GM23248 (cell line): ENCODE results near the gene SLC29A1.

Experiments
- EZH2 ChIP-seq: fragments of 200-600 bp; sonication (generic); IDR thresholded peaks from 2 replicates; pipeline ENCODE4 v1.6.1; 2018; ENCODE audit warnings: antibody characterized with exemption, mild to moderate bottlenecking; ENCODE audit not compliant: insufficient read depth, poor library complexity, severe bottlenecking
- EZH2phosphoT487 ChIP-seq: fragments of 200-600 bp; sonication (generic); IDR thresholded peaks from 2 replicates; pipeline ENCODE4 v1.6.1; 2018; ENCODE audit warnings: antibody characterized with exemption, moderate library complexity, mild to moderate bottlenecking, low read depth; ENCODE audit not compliant: insufficient read depth

GRCh38 chr6:44186635-44187025 is 36.8 kb upstream of the SLC29A1 start:
- no peak for TF ChIP-seq EZH2phosphoT487
- TF ChIP-seq EZH2: no peak
